SK-N-SH (cell line): ENCODE results near the gene RNF214. TPM values are rescaled to one million over a fixed set of nuclear protein-coding genes. Genes with fewer than 3 reads are reported as not detected.

Experiments used
- CTCF ChIA-PET: fragments of 300-600, 350-600 bp; formaldehyde crosslinking; extraction: SDS; loops from one replicate; lab custom pipeline; 2021; lab: Yijun Ruan, JAX
- POLR2A ChIA-PET: fragments of 350-600 bp; sonication (Branson Sonifier 250); formaldehyde crosslinking; extraction: SDS; loops from one replicate; lab custom pipeline; 2020; ENCODE audit warnings: antibody characterized with exemption, inconsistent platforms; lab: Yijun Ruan, JAX
- DNase-seq: peaks from one replicate; pipeline ENCODE4 v3.0.0; 2012
- H2AFZ ChIP-seq: fragments of 200-600 bp; sonication (generic); 2 replicates; pipeline ENCODE4 v1.8.1; 2016; ENCODE audit warnings: antibody characterized with exemption, mild to moderate bottlenecking, low read depth
- H3F3A ChIP-seq: fragments of 200-600 bp; sonication (generic); replicated peaks from 2 replicates; pipeline ENCODE3; 2016; ENCODE audit warnings: antibody characterized with exemption, mild to moderate bottlenecking; ENCODE audit not compliant: insufficient read depth
- H3K27ac ChIP-seq, 2 experiments: fragments of 200-500 bp in 1 of 2; fragments of 200-600 bp in 1 of 2; sonication (Bioruptor generic) in 1 of 2; sonication (generic), shearing (Covaris generic) in 1 of 2; 2 replicates each; pipeline versions ENCODE4 v1.5.1 to v1.6.1; 2014 to 2016; ENCODE audit warnings: low read depth in 2 of 2, inconsistent platforms in 1 of 2, low read length in 1 of 2, mild to moderate bottlenecking in 1 of 2, mixed read lengths in 1 of 2
- H3K27me3 ChIP-seq: fragments of 200-600 bp; sonication (generic), shearing (Covaris generic); 2 replicates; pipeline ENCODE4 v1.6.1; 2016; ENCODE audit warnings: mixed run types; ENCODE audit not compliant: insufficient read depth
- H3K36me3 ChIP-seq, 2 experiments: fragments of 200-500 bp in 1 of 2; fragments of 200-600 bp in 1 of 2; sonication (Bioruptor generic) in 1 of 2; sonication (generic) in 1 of 2; replicated peaks in 1 of 2; 2 replicates each; pipeline versions ENCODE3 to v1.5.1; 2014 to 2016; ENCODE audit warnings: low read length in 1 of 2, mild to moderate bottlenecking in 1 of 2; ENCODE audit not compliant: insufficient read depth in 2 of 2, control insufficient read depth in 1 of 2
- H3K4me1 ChIP-seq, 2 experiments: fragments of 200-500 bp in 1 of 2; fragments of 200-600 bp in 1 of 2; sonication (Bioruptor generic) in 1 of 2; sonication (generic), shearing (Covaris generic) in 1 of 2; 2 replicates each; pipeline versions ENCODE4 v1.5.1 to v1.6.1; 2014 to 2016; ENCODE audit warnings: low read depth in 1 of 2, low read length in 1 of 2, mixed run types in 1 of 2; ENCODE audit not compliant: insufficient read depth in 2 of 2, control insufficient read depth in 1 of 2
- H3K4me2 ChIP-seq: fragments of 200-600 bp; sonication (generic), shearing (Covaris generic); 2 replicates; pipeline ENCODE4 v1.6.1; 2017; ENCODE audit warnings: mixed run types
- H3K4me3 ChIP-seq, 2 experiments: fragments of 200-500 bp in 1 of 2; fragments of 200-600 bp in 1 of 2; sonication (Bioruptor generic) in 1 of 2; sonication (generic), shearing (Covaris generic) in 1 of 2; 2 replicates each; pipeline versions ENCODE4 v1.5.1 to v1.8.1; 2014 to 2016; ENCODE audit warnings: low read depth in 2 of 2, inconsistent platforms in 1 of 2, low read length in 1 of 2, mild to moderate bottlenecking in 1 of 2, mixed read lengths in 1 of 2, moderate library complexity in 1 of 2
- H3K79me2 ChIP-seq: fragments of 200-600 bp; sonication (generic); 2 replicates; pipeline ENCODE4 v1.8.1; 2017; ENCODE audit warnings: mild to moderate bottlenecking; ENCODE audit not compliant: insufficient read depth
- H3K9ac ChIP-seq: fragments of 200-600 bp; sonication (generic); 2 replicates; pipeline ENCODE4 v1.6.1; 2017; ENCODE audit warnings: mixed run types
- H3K9me2 ChIP-seq: fragments of 200-600 bp; sonication (generic); 2 replicates; pipeline ENCODE4 v1.6.1; 2017; ENCODE audit warnings: mixed run types
- H3K9me3 ChIP-seq: fragments of 200-600 bp; sonication (generic); 2 replicates; pipeline ENCODE4 v1.6.1; 2017; ENCODE audit warnings: mixed run types, mild to moderate bottlenecking, moderate library complexity
- H4K20me1 ChIP-seq: fragments of 200-600 bp; sonication (generic); 2 replicates; pipeline ENCODE4 v1.6.1; 2017; ENCODE audit warnings: mild to moderate bottlenecking, mixed run types; ENCODE audit not compliant: insufficient read depth
- CTCF ChIP-seq: fragments of 200-600 bp; sonication (generic); IDR thresholded peaks from 2 replicates; pipeline ENCODE4 v1.6.1; 2017; ENCODE audit warnings: antibody characterized with exemption, mild to moderate bottlenecking, moderate library complexity
- FOSL2 ChIP-seq: IDR thresholded peaks from 2 replicates; pipeline ENCODE4 v1.4.0; 2012; ENCODE audit warnings: low read depth, mild to moderate bottlenecking, moderate library complexity, borderline replicate concordance
- FOXM1 ChIP-seq: IDR thresholded peaks from 2 replicates; pipeline ENCODE4 v1.4.0; 2012; ENCODE audit warnings: low read depth, mild to moderate bottlenecking
- GABPA ChIP-seq: IDR thresholded peaks from 2 replicates; pipeline ENCODE4 v1.4.0; 2012; ENCODE audit warnings: low read depth, mild to moderate bottlenecking
- IRF3 ChIP-seq: fragments of 150-350 bp; IDR thresholded peaks from 2 replicates; pipeline ENCODE4 v1.6.1; 2016; ENCODE audit warnings: mild to moderate bottlenecking, low read depth, low read length
- JUND ChIP-seq: IDR thresholded peaks from 2 replicates; pipeline ENCODE4 v1.4.0; 2012
- PBX3 ChIP-seq: IDR thresholded peaks from 2 replicates; pipeline ENCODE4; 2012
- POLR2AphosphoS5 ChIP-seq: IDR thresholded peaks from 2 replicates; pipeline ENCODE4 v1.6.1; 2012; ENCODE audit warnings: low read depth, low read length
- RAD21 ChIP-seq: IDR thresholded peaks from 2 replicates; pipeline ENCODE4 v1.6.1; 2012; ENCODE audit warnings: mild to moderate bottlenecking, low read length
- RXRA ChIP-seq: IDR thresholded peaks from 2 replicates; pipeline ENCODE4 v1.4.0; 2012; ENCODE audit warnings: low read depth, mild to moderate bottlenecking, borderline replicate concordance
- SIN3A ChIP-seq: IDR thresholded peaks from 2 replicates; pipeline ENCODE4 v1.6.1; 2012; ENCODE audit warnings: low read depth, mild to moderate bottlenecking, low read length, moderate library complexity, borderline replicate concordance
- TAF1 ChIP-seq: IDR thresholded peaks from 2 replicates; pipeline ENCODE4 v1.6.1; 2012; ENCODE audit warnings: low read depth, mild to moderate bottlenecking, low read length, moderate library complexity, borderline replicate concordance
- TCF12 ChIP-seq: IDR thresholded peaks from 2 replicates; pipeline ENCODE4 v1.4.0; 2012
- WGBS: methylation state at CpG from one replicate; pipeline ENCODE4 v1.1.6; 2017; ENCODE audit warnings: low lambda C conversion rate; 5-methylcytosine and 5-hydroxymethylcytosine counted together
- polyA plus RNA-seq, 3 experiments: library from polyadenylated mRNA; depleted of rRNA; stranded (reverse); fragments of >200 nt; gene quantifications; 2 replicates each; pipeline ENCODE4 v1.2.3, GENCODE V29; 2012
- TF ChIP-seq, protein P1 (sequence below): IDR thresholded peaks from 2 replicates; pipeline ENCODE4 v1.4.0; 2012; ENCODE audit warnings: low read depth, borderline replicate concordance
- TF ChIP-seq, protein P2 (sequence below): IDR thresholded peaks from 2 replicates; pipeline ENCODE4 v1.4.0; 2012; ENCODE audit warnings: low read depth, borderline replicate concordance

RNF214 gene
- polyA plus RNA-seq, 1 of the 3 experiments (the other 2 are of a cell fraction) = 15.4 TPM

DNA sequence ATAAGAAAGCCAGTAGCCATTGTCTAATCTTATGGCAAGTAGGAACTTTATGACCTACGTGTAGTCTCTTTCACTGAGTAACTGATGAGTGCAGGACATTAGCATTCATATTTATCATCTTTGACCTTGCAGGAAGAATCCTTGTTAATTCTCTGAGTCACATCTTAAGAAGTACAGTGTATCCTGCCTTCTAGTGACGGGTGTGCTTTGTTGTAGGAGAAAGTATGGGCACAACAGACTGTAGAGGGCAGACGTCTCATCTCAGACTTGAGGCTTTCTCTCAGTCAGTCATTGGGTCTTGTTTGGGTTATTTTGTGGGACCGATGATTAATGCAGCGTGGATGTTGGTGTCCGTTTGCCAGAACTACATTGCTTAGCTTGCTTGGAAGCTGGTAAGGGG lies 6.8 kb downstream of the RNF214 start:
- Histone ChIP-seq H3K9ac (peak overlapping the region; percentile 51; the same call in 1 of the 2 replicates), H3F3A (peaks cover 28% of the 10 kb centered on the region), H3K4me3 (no peak overlapping the region), H3K27ac (peak overlapping the region in 1 of 2 experiments; percentile 86; a peak in 2 of 4 replicates), H3K36me3 (peaks cover 20 to 32% of the 10 kb centered on the region in 2 experiments), H3K27me3 (no peaks in the 10 kb centered on the region), H2AFZ (no peak overlapping the region), H3K9me2 (no peaks in the 10 kb centered on the region), H4K20me1 (no peaks in the 10 kb centered on the region), H3K79me2 (peaks cover 25% of the 10 kb centered on the region), H3K4me1 (peaks cover under 1 to 9% of the 10 kb centered on the region in 2 experiments; a peak in 3 of 4 replicates), H3K4me2 (0 out of 2 replicates have a peak overlapping the region, but pooled peaks have one; percentile 14), H3K9me3 (no peaks in the 10 kb centered on the region)
- ChIA-PET POLR2A (no interaction called here), CTCF (no interaction called here)
- DNase-seq = no peak
- 11% methylated on average over 6 of the region's 6 CpGs for WGBS
- TF ChIP-seq RXRA (peak; percentile 40; the same call in 1 of the 2 replicates), GABPA (0 out of 2 replicates have a peak, but pooled peaks have one; percentile 12), CTCF (peak; percentile 66), TCF12 (peak; percentile 28; the same call in 1 of the 2 replicates), JUND (peak; percentile 52), SIN3A (no peak), RAD21 (0 out of 2 replicates have a peak, but pooled peaks have one; percentile 15), POLR2AphosphoS5 (peak; percentile 55; the same call in 1 of the 2 replicates), FOXM1 (no peak), TAF1 (0 out of 2 replicates have a peak, but pooled peaks have one; percentile 18), IRF3 (no peak), PBX3 (peak; percentile 71), FOSL2 (peak; percentile 52; the same call in 1 of the 2 replicates)
- TF ChIP-seq, protein P1, sequence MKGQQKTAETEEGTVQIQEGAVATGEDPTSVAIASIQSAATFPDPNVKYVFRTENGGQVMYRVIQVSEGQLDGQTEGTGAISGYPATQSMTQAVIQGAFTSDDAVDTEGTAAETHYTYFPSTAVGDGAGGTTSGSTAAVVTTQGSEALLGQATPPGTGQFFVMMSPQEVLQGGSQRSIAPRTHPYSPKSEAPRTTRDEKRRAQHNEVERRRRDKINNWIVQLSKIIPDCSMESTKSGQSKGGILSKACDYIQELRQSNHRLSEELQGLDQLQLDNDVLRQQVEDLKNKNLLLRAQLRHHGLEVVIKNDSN = no peak
- TF ChIP-seq, protein P2, sequence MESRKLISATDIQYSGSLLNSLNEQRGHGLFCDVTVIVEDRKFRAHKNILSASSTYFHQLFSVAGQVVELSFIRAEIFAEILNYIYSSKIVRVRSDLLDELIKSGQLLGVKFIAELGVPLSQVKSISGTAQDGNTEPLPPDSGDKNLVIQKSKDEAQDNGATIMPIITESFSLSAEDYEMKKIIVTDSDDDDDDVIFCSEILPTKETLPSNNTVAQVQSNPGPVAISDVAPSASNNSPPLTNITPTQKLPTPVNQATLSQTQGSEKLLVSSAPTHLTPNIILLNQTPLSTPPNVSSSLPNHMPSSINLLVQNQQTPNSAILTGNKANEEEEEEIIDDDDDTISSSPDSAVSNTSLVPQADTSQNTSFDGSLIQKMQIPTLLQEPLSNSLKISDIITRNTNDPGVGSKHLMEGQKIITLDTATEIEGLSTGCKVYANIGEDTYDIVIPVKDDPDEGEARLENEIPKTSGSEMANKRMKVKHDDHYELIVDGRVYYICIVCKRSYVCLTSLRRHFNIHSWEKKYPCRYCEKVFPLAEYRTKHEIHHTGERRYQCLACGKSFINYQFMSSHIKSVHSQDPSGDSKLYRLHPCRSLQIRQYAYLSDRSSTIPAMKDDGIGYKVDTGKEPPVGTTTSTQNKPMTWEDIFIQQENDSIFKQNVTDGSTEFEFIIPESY = no peak
